ENCODE data around the gene TRPM7.

Gene TRPM7

DNA sequence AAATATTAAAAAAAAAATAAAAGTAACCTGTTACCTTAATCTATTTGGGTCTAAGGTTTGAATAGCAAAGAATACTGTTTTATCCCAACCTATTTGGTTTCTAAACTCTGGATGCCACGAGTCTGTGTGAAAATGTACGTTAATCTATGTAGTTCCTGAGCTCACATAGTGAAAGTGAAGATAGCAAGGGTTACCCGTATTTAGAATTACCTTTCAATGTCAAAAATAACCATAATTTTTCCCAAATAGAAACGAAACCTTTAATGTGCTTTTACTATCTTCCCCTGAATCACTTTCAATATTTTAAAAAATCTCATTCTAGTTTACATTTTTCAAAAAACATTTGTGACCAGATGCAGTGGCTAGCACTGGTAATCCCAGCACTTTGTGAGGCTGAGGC is 134.4 kb downstream of the TRPM7 start:
- Histone ChIP-seq H3K27ac (ENCODE audit: low read length) (no peak overlapping the region), H3K9me3 (ENCODE audit: insufficient read depth, low read depth, low read length) (no peaks in the 10 kb centered on the region), H3K27me3 (ENCODE audit: insufficient read depth, low read length) (no peaks in the 10 kb centered on the region), H3K4me3 (ENCODE audit: low read length) (no peak overlapping the region), H3K9ac (ENCODE audit: low read depth, low read length) (no peak overlapping the region), H3K36me3 (ENCODE audit: insufficient read depth, low read depth, low read length) (peaks cover 2% of the 10 kb centered on the region; the same call in 1 of the 2 replicates), H3K4me1 (ENCODE audit: insufficient read depth, low read length) (no peaks in the 10 kb centered on the region)

DNA sequence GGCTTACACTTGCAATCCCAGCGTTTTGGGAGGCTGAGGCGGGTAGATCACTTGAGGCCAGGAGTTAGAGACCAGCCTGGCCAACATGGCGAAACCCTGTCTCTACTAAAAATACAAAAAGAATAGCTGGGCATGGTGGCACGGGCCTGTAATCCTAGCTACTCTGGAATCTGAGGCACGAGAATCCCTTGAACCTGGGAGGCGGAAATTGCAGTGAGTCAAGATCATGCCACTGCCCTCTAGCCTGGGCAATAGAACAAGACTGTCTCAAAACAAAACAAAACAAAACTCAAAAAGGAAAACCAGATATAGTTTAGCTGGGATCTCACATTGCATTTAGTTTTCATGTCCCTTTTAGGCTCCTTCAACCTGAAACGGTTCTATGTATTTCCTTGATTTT is 137.3 kb downstream of the TRPM7 start:
- no peaks in the 10 kb centered on the region for H3K9me3 ChIP-seq (ENCODE audit: insufficient read depth, low read depth, low read length)
- H3K27me3 ChIP-seq (ENCODE audit: insufficient read depth, low read length) = no peaks in the 10 kb centered on the region
- no peaks in the 10 kb centered on the region for H3K36me3 ChIP-seq (ENCODE audit: insufficient read depth, low read depth, low read length)
- H3K27ac ChIP-seq (ENCODE audit: low read length) = no peak overlapping the region
- H3K9ac ChIP-seq (ENCODE audit: low read depth, low read length) = no peak overlapping the region
- no peak overlapping the region for H3K4me3 ChIP-seq (ENCODE audit: low read length)
- peaks cover 2% of the 10 kb centered on the region; the same call in 1 of the 2 replicates for H3K4me1 ChIP-seq (ENCODE audit: insufficient read depth, low read length)

DNA sequence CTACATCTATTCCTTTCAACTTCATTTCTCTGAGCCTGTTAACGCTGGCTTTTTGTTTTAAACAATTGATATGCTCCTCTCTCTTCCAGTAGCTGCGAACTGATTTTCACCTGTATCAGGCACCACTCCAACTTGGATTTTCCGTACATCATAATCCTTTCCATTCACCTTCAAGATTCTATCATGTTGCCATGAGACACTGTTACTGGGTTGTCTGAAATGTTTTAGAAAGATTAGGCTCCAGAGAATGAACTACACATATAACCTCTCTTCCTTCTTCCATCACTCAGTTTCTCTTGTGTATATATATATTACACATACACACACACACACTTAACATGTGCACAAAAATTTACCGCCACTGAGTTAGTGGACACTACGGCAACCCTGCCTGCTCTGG is 140.0 kb downstream of the TRPM7 start, which contains the start of gene USP50:
Gene USP50, minus strand, starts transcription at position 101 of the 400 bp plus-strand sequence. CDS start 141 bp downstream, outside the sequence.
- Histone ChIP-seq H3K27ac (ENCODE audit: low read length) (no peak within 1 kb of the TSS), H3K27me3 (ENCODE audit: insufficient read depth, low read length) (no peaks in the 10 kb centered on the region), H3K4me3 (ENCODE audit: low read length) (no peak within 1 kb of the TSS), H3K9ac (ENCODE audit: low read depth, low read length) (no peak within 1 kb of the TSS), H3K36me3 (ENCODE audit: insufficient read depth, low read depth, low read length) (no peaks in the 10 kb centered on the region), H3K4me1 (ENCODE audit: insufficient read depth, low read length) (peaks cover 2% of the 10 kb centered on the region; the same call in 1 of the 2 replicates), H3K9me3 (ENCODE audit: insufficient read depth, low read depth, low read length) (no peaks in the 10 kb centered on the region)

DNA sequence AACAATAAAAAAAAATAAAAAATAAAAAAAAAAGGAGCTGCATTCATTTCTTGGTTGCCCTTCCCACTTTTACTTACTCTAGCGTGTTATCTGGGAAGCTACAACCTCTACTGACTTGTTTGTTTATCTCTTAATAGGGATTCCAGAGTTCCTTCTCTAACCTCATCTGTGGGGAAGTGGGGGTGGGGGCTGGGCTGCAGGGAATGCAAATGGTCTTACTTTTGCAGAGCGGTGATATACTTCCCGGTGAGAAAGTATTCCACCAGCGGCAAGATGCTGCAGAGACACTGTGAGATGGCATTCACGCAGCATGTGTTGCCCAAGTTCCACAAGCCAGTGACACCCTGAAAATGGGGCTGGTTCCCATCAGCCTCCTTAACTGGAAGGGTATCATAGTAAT is 142.2 kb downstream of the TRPM7 start:
- H3K36me3 ChIP-seq (ENCODE audit: insufficient read depth, low read depth, low read length) = no peaks in the 10 kb centered on the region
- H3K9ac ChIP-seq (ENCODE audit: low read depth, low read length) = no peak overlapping the region
- peaks cover 2% of the 10 kb centered on the region; the same call in 1 of the 2 replicates for H3K4me1 ChIP-seq (ENCODE audit: insufficient read depth, low read length)
- H3K27me3 ChIP-seq (ENCODE audit: insufficient read depth, low read length) = no peaks in the 10 kb centered on the region
- no peak overlapping the region for H3K4me3 ChIP-seq (ENCODE audit: low read length)
- no peaks in the 10 kb centered on the region for H3K9me3 ChIP-seq (ENCODE audit: insufficient read depth, low read depth, low read length)
- H3K27ac ChIP-seq (ENCODE audit: low read length) = no peak overlapping the region

DNA sequence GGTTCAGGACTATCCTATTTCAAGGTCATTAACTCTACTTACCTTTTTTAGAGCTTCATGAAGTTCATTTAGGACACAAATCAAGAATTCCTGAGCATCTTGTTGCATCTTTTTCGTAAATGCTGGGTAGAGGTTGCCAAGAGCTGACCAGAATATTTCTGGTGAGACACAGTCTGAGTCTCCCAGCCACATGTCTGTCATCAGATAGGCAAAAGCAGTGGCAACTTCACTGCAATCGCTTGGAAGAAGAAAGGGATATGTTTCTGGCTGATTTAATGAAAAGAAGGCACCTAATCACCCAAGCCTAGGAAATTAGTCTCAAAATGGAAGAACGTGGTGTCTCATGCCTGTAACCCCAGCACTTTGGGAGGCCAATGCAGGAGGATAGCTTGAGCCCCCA is 143.0 kb downstream of the TRPM7 start:
- Histone ChIP-seq H3K27ac (ENCODE audit: low read length) (no peak overlapping the region), H3K4me1 (ENCODE audit: insufficient read depth, low read length) (peaks cover 2% of the 10 kb centered on the region; the same call in 1 of the 2 replicates), H3K27me3 (ENCODE audit: insufficient read depth, low read length) (no peaks in the 10 kb centered on the region), H3K4me3 (ENCODE audit: low read length) (no peak overlapping the region), H3K9me3 (ENCODE audit: insufficient read depth, low read depth, low read length) (no peaks in the 10 kb centered on the region), H3K36me3 (ENCODE audit: insufficient read depth, low read depth, low read length) (no peaks in the 10 kb centered on the region), H3K9ac (ENCODE audit: low read depth, low read length) (no peak overlapping the region)

DNA sequence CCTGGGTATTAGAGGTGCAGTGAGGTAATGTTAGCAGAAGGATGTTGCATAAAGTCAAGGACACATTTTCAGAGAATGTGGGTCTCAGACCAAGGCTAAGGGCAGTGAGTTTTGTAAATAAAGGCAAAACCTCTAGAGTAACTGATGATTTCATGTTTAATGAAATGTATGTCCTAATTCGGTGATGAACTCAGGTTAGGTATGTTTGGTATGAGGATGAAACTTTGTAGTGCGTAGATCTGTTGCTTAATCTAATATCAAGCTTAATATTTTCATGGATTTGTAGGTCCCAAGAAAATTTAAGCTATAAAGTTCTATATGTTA is 143.7 kb downstream of the TRPM7 start:
- Histone ChIP-seq H3K4me1 (ENCODE audit: insufficient read depth, low read length) (peaks cover 2% of the 10 kb centered on the region; the same call in 1 of the 2 replicates), H3K36me3 (ENCODE audit: insufficient read depth, low read depth, low read length) (no peaks in the 10 kb centered on the region), H3K9ac (ENCODE audit: low read depth, low read length) (no peak overlapping the region), H3K27ac (ENCODE audit: low read length) (no peak overlapping the region), H3K4me3 (ENCODE audit: low read length) (no peak overlapping the region), H3K9me3 (ENCODE audit: insufficient read depth, low read depth, low read length) (no peaks in the 10 kb centered on the region), H3K27me3 (ENCODE audit: insufficient read depth, low read length) (no peaks in the 10 kb centered on the region)

DNA sequence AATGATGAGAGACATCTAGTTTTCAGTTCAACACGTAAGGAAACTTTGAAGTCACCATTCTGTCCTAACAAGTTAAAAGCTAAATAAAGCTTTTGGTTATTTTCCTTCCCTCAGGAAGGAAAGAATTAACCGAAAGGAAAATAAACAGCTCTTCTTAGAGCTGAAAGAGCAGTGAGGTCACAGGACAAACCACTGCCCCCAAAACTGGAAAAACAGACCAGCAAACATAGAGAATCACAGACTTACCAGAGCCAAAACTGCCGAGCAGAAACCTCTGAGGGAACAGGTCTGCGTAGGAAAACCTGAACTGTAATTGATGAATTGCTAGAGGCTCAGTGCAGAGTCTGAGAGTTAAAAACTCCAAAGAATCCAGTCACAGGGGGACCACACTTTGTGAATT is 154.8 kb downstream of the TRPM7 start:
- Histone ChIP-seq H3K4me1 (ENCODE audit: insufficient read depth, low read length) (no peaks in the 10 kb centered on the region), H3K27me3 (ENCODE audit: insufficient read depth, low read length) (no peaks in the 10 kb centered on the region), H3K9ac (ENCODE audit: low read depth, low read length) (no peak overlapping the region), H3K4me3 (ENCODE audit: low read length) (no peak overlapping the region), H3K27ac (ENCODE audit: low read length) (no peak overlapping the region), H3K36me3 (ENCODE audit: insufficient read depth, low read depth, low read length) (no peaks in the 10 kb centered on the region), H3K9me3 (ENCODE audit: insufficient read depth, low read depth, low read length) (no peaks in the 10 kb centered on the region)

DNA sequence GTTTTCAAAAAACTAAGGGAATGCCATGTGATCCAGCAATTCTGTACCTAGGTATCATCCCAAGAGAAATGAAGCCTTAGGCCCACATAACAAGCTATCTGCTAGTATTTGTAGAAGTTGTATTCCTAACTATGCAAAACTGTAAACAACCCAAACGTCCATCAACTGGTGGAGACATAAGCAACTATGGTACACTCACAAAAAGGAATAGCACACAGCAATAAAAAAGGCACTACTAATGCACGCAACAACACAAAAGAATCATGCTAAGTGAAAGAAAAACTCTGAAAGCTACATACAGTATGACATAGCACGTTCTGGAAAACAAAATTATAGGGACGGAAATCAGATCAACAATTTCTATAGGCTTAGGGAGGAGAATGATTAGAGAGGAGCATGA is 155.4 kb downstream of the TRPM7 start:
- Histone ChIP-seq H3K9ac (ENCODE audit: low read depth, low read length) (no peak overlapping the region), H3K4me3 (ENCODE audit: low read length) (no peak overlapping the region), H3K4me1 (ENCODE audit: insufficient read depth, low read length) (no peaks in the 10 kb centered on the region), H3K27me3 (ENCODE audit: insufficient read depth, low read length) (no peaks in the 10 kb centered on the region), H3K27ac (ENCODE audit: low read length) (no peak overlapping the region), H3K36me3 (ENCODE audit: insufficient read depth, low read depth, low read length) (no peaks in the 10 kb centered on the region), H3K9me3 (ENCODE audit: insufficient read depth, low read depth, low read length) (no peaks in the 10 kb centered on the region)

DNA sequence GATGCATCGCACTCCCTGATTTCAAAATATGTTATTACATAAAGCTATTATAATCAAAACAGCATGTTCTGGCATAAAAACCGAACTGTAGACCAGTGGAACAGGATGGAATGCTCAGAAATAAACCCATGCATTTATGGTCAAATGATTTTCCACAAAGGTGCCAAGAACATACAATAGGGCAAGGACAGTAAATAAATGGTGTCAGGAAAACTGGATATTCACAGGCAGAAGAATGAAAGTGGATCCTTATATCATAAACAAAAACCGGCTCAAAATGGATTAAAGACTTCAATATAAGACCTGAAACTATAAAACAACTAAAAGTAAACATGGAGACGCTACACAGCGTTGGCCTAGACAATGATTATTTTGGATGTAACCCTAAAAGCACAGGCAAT is 162.7 kb downstream of the TRPM7 start:
- no peaks in the 10 kb centered on the region for H3K27me3 ChIP-seq (ENCODE audit: insufficient read depth, low read length)
- no peaks in the 10 kb centered on the region for H3K4me1 ChIP-seq (ENCODE audit: insufficient read depth, low read length)
- no peak overlapping the region for H3K9ac ChIP-seq (ENCODE audit: low read depth, low read length)

DNA sequence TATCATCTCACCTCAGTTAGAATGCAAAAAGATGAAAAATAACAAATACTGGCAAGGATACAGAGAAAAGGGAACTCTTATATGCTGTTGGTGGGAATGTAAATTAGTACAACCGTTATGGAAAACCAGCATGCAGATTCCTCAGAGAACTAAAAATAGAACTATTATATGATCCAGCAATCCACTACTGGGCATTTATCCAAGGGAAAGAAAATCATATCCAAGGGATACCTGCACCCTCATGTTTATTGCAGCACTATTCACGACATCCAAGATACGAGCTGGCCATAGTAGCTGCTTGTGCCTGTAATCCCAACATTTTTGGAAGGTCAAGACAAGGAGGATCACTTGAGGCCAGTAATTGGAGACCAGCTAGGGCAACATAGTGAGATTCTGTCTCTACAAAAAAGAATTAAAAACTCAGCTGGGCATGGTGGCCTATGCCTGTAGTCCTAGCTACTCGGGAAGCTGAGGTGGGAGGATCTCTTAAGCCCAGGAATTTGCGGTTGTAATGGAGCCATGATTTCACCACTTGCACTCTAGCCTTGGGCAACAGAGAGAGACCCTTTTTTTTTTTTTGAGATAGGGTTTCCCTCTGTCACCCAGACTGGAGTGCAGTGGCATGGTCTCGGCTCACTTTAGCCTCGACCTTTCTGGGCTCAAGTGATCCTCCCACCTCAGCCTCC is 166.7 kb downstream of the TRPM7 start:
- no peak overlapping the region for H3K9ac ChIP-seq (ENCODE audit: low read depth, low read length)
- H3K27me3 ChIP-seq (ENCODE audit: insufficient read depth, low read length) = no peaks in the 10 kb centered on the region
- H3K4me3 ChIP-seq (ENCODE audit: low read length) = no peak overlapping the region
- no peaks in the 10 kb centered on the region for H3K4me1 ChIP-seq (ENCODE audit: insufficient read depth, low read length)
- H3K36me3 ChIP-seq (ENCODE audit: insufficient read depth, low read depth, low read length) = no peaks in the 10 kb centered on the region
- H3K9me3 ChIP-seq (ENCODE audit: insufficient read depth, low read depth, low read length) = peaks cover 5% of the 10 kb centered on the region; the same call in 1 of the 2 replicates
- no peak overlapping the region for H3K27ac ChIP-seq (ENCODE audit: low read length)

More for the DNA sequence above, 162.7 kb downstream of the TRPM7 start:
- Histone ChIP-seq H3K9me3 (ENCODE audit: insufficient read depth, low read depth, low read length) (peaks cover 2% of the 10 kb centered on the region; the same call in 1 of the 2 replicates), H3K27ac (ENCODE audit: low read length) (no peak overlapping the region), H3K36me3 (ENCODE audit: insufficient read depth, low read depth, low read length) (no peaks in the 10 kb centered on the region), H3K4me3 (ENCODE audit: low read length) (no peak overlapping the region)

DNA sequence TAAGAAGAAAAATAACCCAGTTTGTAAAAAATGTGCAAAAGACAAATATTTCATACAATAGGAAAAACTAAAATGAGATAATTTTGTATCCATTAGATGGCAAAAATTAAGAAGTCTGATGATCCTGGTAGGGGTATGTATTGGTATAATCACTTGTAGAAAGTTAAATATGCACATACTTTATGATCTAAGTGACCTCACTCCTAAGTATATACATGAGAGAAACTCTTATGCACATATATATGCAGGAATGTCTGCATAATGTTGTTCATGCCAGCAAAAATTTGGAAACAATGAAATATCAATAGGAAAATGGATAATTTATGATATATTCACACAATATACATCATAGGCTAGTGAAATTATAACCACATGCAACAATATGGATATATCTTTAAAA is 173.6 kb downstream of the TRPM7 start:
- Histone ChIP-seq H3K9me3 (ENCODE audit: insufficient read depth, low read depth, low read length) (no peaks in the 10 kb centered on the region), H3K36me3 (ENCODE audit: insufficient read depth, low read depth, low read length) (no peaks in the 10 kb centered on the region), H3K27ac (ENCODE audit: low read length) (no peak overlapping the region), H3K4me1 (ENCODE audit: insufficient read depth, low read length) (no peaks in the 10 kb centered on the region), H3K27me3 (ENCODE audit: insufficient read depth, low read length) (no peaks in the 10 kb centered on the region), H3K9ac (ENCODE audit: low read depth, low read length) (no peak overlapping the region), H3K4me3 (ENCODE audit: low read length) (no peak overlapping the region)
